Measurements from ENCODE around the gene ZNF606. TPM values are rescaled to one million over a fixed set of nuclear protein-coding genes. Genes with fewer than 3 reads are reported as not detected.

Gene ZNF606
- total RNA-seq, 2 donors from 2014 or later = 3.2 to 9.1 TPM

GRCh38 chr19:57961785-57962184 lies 40.8 kb downstream of the ZNF606 start:
- H3K9me3 Mint-ChIP-seq = peaks cover 30 to 34% of the 10 kb centered on the region in 2 donors
- no peak overlapping the region for H3K27ac Mint-ChIP-seq
- ATAC-seq (no peak), DNase-seq (ENCODE audit: low spot score in 2 of 2) (no peak)
- peaks cover 40 to 48% of the 10 kb centered on the region in 2 donors for H3K36me3 Mint-ChIP-seq

GRCh38 chr19:57954996-57955395 lies 47.6 kb downstream of the ZNF606 start:
- H3K9me3 Mint-ChIP-seq = peaks cover 38 to 42% of the 10 kb centered on the region in 2 donors
- peaks cover 52 to 55% of the 10 kb centered on the region in 2 donors for H3K36me3 Mint-ChIP-seq
- ATAC-seq (no peak), DNase-seq (ENCODE audit: low spot score in 2 of 2) (no peak)
- no peak overlapping the region for H3K27ac Mint-ChIP-seq

- H3K27ac Mint-ChIP-seq = no peak overlapping the region
- H3K9me3 Mint-ChIP-seq = peaks cover 31 to 34% of the 10 kb centered on the region in 2 donors
- peaks cover 47 to 52% of the 10 kb centered on the region in 2 donors for H3K36me3 Mint-ChIP-seq
- ATAC-seq (no peak), DNase-seq (ENCODE audit: low spot score in 2 of 2) (no peak)
These were observed 52.9 kb downstream of the ZNF606 start for GRCh38 chr19:57949702-57950101.

GRCh38 chr19:57949296-57949695 lies 53.3 kb downstream of the ZNF606 start:
- Mint-ChIP-seq H3K36me3 (peaks cover 46 to 52% of the 10 kb centered on the region in 2 donors), H3K27ac (no peak overlapping the region), H3K9me3 (peaks cover 30 to 32% of the 10 kb centered on the region in 2 donors)
- DNase-seq (ENCODE audit: low spot score in 2 of 2) (no peak), ATAC-seq (no peak)

GRCh38 chr19:57947419-57948134 lies 55.0 kb downstream of the ZNF606 start, which contains the start of gene ZNF256:
TSS of gene ZNF256 (minus strand) at chr19:57947706. CDS start at chr19:57947474, 232 bp downstream.
- Mint-ChIP-seq H3K36me3 (peaks cover 49 to 56% of the 10 kb centered on the region in 2 donors), H3K27ac (peak within 1 kb of the TSS; percentile 85 to 88)
- peak; percentile 95 to 99 for ATAC-seq

DNA sequence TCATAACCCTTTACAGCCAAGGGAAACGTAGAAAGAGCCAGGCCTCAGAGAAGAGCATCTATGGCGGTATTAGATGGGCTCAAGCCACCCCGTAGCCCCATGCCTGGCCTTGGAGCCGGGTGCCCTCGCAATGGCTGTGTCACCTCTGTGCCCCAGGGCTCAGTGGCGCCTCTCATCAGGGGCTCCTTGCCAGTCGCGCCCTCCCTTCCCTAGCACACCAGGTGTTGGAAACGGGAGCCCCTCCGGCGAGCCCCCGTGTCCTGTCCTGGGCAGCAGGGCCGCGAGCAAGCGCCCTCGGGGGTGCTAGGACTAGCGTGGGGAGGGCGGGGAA lies 55.6 kb downstream of the ZNF606 start:
- peaks cover 54 to 62% of the 10 kb centered on the region in 2 donors for H3K36me3 Mint-ChIP-seq
- peak overlapping the region in 1 of 2 donors; percentile 88 for H3K27ac Mint-ChIP-seq
- peak in 1 of 2 donors; percentile 13 for ATAC-seq
- no peak for DNase-seq (ENCODE audit: low spot score in 2 of 2)
- peaks cover 45 to 46% of the 10 kb centered on the region in 2 donors for H3K9me3 Mint-ChIP-seq

More at GRCh38 chr19:57947419-57948134, 55.0 kb downstream of the ZNF606 start, which contains the start of gene ZNF256:
- peak; percentile 85 to 91 for DNase-seq (ENCODE audit: low spot score in 2 of 2)
- peaks cover 40 to 41% of the 10 kb centered on the region in 2 donors for H3K9me3 Mint-ChIP-seq

- ATAC-seq (no peak), DNase-seq (ENCODE audit: low spot score in 2 of 2) (no peak)
- peak overlapping the region in 1 of 2 donors; percentile 88 for H3K27ac Mint-ChIP-seq
- peaks cover 58 to 65% of the 10 kb centered on the region in 2 donors for H3K36me3 Mint-ChIP-seq
- H3K9me3 Mint-ChIP-seq = peaks cover 48 to 50% of the 10 kb centered on the region in 2 donors
These were observed 56.3 kb downstream of the ZNF606 start for GRCh38 chr19:57946316-57946715.

- H3K9me3 Mint-ChIP-seq = peaks cover 47 to 56% of the 10 kb centered on the region in 2 donors
- H3K27ac Mint-ChIP-seq = no peak overlapping the region
These were observed 61.0 kb downstream of the ZNF606 start for GRCh38 chr19:57941593-57941992.

GRCh38 chr19:57935731-57936130 lies 66.9 kb downstream of the ZNF606 start:
- H3K9me3 Mint-ChIP-seq = peaks cover 36 to 39% of the 10 kb centered on the region in 2 donors
- DNase-seq (ENCODE audit: low spot score in 2 of 2) (no peak), ATAC-seq (no peak)
- H3K27ac Mint-ChIP-seq = peak overlapping the region in 1 of 2 donors; percentile 86
- peaks cover 69 to 85% of the 10 kb centered on the region in 2 donors for H3K36me3 Mint-ChIP-seq

More at GRCh38 chr19:57941593-57941992, 61.0 kb downstream of the ZNF606 start:
- H3K36me3 Mint-ChIP-seq = peaks cover 79 to 92% of the 10 kb centered on the region in 2 donors
- ATAC-seq = no peak
- DNase-seq (ENCODE audit: low spot score in 2 of 2) = no peak

DNA sequence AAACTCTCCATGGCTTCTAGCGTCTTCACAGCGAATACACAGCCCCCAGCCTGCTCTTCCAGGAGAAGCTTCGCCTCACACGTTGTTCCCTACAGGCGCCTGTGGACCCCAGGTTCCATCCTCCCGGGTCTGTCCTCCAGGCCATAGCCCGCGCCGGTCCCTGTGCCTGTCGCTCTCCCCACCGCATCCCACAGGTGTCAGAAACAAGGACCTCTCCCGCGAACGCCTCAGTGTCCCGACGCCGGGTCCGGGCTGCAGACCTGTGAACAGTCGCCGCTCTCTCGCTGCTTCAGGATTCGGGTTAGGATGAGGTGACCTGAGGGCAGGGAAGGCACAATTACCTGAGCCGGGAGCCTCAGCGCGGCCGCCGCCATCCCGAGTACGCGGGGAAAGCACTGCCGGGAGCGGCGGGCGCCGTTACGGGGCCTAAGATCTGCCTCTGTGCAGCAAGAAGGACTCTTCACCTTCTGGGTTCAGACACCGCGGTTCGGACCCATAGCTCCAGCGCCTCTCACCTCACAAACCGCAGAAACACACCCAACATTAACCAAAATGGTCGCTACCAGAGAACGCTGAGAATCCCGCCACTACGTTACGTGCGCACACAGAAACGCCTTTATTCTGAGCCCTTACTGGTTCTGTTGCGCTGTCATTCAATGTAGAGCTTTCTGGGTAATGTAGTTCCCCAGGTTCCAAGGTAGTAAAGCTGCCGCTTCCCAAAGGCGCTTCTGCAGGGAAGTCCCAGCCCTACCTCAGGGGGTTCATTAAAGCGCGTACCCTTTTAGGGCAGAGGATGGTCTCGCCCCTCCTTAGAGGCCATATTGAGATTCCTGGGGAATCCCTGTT lies 67.6 kb downstream of the ZNF606 start, which contains the start of gene ZNF418:
TSS of gene ZNF418 (minus strand) at position 583 of the 846 bp plus-strand sequence. CDS start 1,580 bp downstream, outside the sequence.
- Mint-ChIP-seq H3K9me3 (peaks cover 38 to 43% of the 10 kb centered on the region in 2 donors), H3K36me3 (peaks cover 69 to 87% of the 10 kb centered on the region in 2 donors), H3K27ac (peak within 1 kb of the TSS; percentile 86 to 95)
- DNase-seq (ENCODE audit: low spot score in 2 of 2) (peak in 1 of 2 donors; percentile 31), ATAC-seq (peak; percentile 94 to 98)

- Mint-ChIP-seq H3K27ac (peak overlapping the region in 1 of 2 donors; percentile 47), H3K36me3 (peaks cover 57 to 68% of the 10 kb centered on the region in 2 donors), H3K9me3 (peaks cover 40 to 41% of the 10 kb centered on the region in 2 donors)
- DNase-seq (ENCODE audit: low spot score in 2 of 2) = no peak
- no peak for ATAC-seq
These were observed 75.0 kb downstream of the ZNF606 start for GRCh38 chr19:57927587-57927986.

Other genes with a start within 250 kb of the ZNF606 start
- gene ZNF586, start 233.1 kb downstream of the ZNF606 start, total RNA-seq = 10 to 100 TPM; 16.1 to 21.3 TPM
- 1 to 10 TPM; 6.2 to 7.1 TPM for gene ZNF552, start 187.9 kb downstream of the ZNF606 start, total RNA-seq
- gene ZNF587B, start 172.5 kb downstream of the ZNF606 start, total RNA-seq = 10 to 100 TPM in 1 of 2 donors, 1 to 10 TPM in 1; 9.2 to 20.9 TPM
- 10 to 100 TPM; 28.7 to 36.6 TPM for gene ZNF587, start 153.0 kb downstream of the ZNF606 start, total RNA-seq
- 10 to 100 TPM; 12.1 to 18.1 TPM for gene ZNF814, start 113.8 kb downstream of the ZNF606 start, total RNA-seq
- gene ZNF417, start 86.2 kb downstream of the ZNF606 start, total RNA-seq = 10 to 100 TPM; 13.7 to 16.8 TPM
- gene ZNF418, start 67.4 kb downstream of the ZNF606 start, total RNA-seq = 1 to 10 TPM; 2.4 to 3.1 TPM
- gene ZNF256, start 55.1 kb downstream of the ZNF606 start, total RNA-seq = 1 to 10 TPM; 5.0 to 6.0 TPM
- gene C19orf18, start 28.3 kb downstream of the ZNF606 start, total RNA-seq = under 1 TPM in 1 of 2 donors, not detected in 1; 0.56 TPM
- gene ZSCAN1, start 31.2 kb upstream of the ZNF606 start, total RNA-seq = not detected
- under 1 TPM; 0.58 to 0.82 TPM for gene ZNF135, start 56.5 kb upstream of the ZNF606 start, total RNA-seq
- gene ZSCAN18, start 95.4 kb upstream of the ZNF606 start, total RNA-seq = 10 to 100 TPM; 22.8 to 25.6 TPM
- 1 to 10 TPM; 3.6 to 8.1 TPM for gene ZNF329, start 148.0 kb upstream of the ZNF606 start, total RNA-seq
- 10 to 100 TPM; 19.8 to 34.1 TPM for gene ZNF274, start 180.2 kb upstream of the ZNF606 start, total RNA-seq
- 10 to 100 TPM; 34.0 to 51.9 TPM for gene ZNF544, start 226.1 kb upstream of the ZNF606 start, total RNA-seq

Data from activated naive CD4-positive, alpha-beta T cell treated with anti-CD3 and anti-CD28 coated beads, Interleukin-2, amount 50 U/mL, for 72 hours (primary cell).